Loucy (cell line): ENCODE measurements around the gene AACS.
"Not testable (repeated sequence)": the region's sequence is repeated elsewhere in the genome, so short reads cannot be mapped to it uniquely, and the experiment has no call there.

Experiments
- H2AFZ ChIP-seq: fragments of 200-600 bp; sonication (generic); 2 replicates; pipeline ENCODE4 v1.6.0; 2016; ENCODE audit warnings: antibody characterized with exemption, mild to moderate bottlenecking, low read length, moderate library complexity
- H3F3A ChIP-seq: fragments of 200-600 bp; 2 replicates; pipeline ENCODE4 v1.6.0; 2016; ENCODE audit warnings: antibody characterized with exemption, low read depth, mild to moderate bottlenecking
- H3K27me3 ChIP-seq: fragments of 200-600 bp; sonication (generic); 2 replicates; pipeline ENCODE4 v1.6.1; 2014; ENCODE audit warnings: low read length, mild to moderate bottlenecking; ENCODE audit not compliant: insufficient read depth, poor library complexity, severe bottlenecking
- H3K36me3 ChIP-seq: fragments of 200-600 bp; sonication (generic); 2 replicates; pipeline ENCODE4 v1.6.1; 2016; ENCODE audit warnings: low read length; ENCODE audit not compliant: insufficient read depth
- H3K4me1 ChIP-seq: fragments of 200-600 bp; sonication (generic); 2 replicates; pipeline ENCODE4 v1.5.1; 2014; ENCODE audit warnings: low read length, mild to moderate bottlenecking; ENCODE audit not compliant: insufficient read depth, poor library complexity, severe bottlenecking
- H3K4me2 ChIP-seq: fragments of 200-600 bp; sonication (generic); 2 replicates; pipeline ENCODE4 v1.6.0; 2014; ENCODE audit warnings: antibody characterized with exemption, low read length, low read depth, mild to moderate bottlenecking; ENCODE audit not compliant: poor library complexity, severe bottlenecking
- H3K4me3 ChIP-seq: fragments of 200-600 bp; sonication (generic); 2 replicates; pipeline ENCODE4 v1.5.1; 2014; ENCODE audit warnings: low read length, mild to moderate bottlenecking, mixed read lengths; ENCODE audit not compliant: poor library complexity, severe bottlenecking
- H3K79me2 ChIP-seq: fragments of 200-600 bp; sonication (generic); 2 replicates; pipeline ENCODE4 v1.6.1; 2014; ENCODE audit warnings: low read length; ENCODE audit not compliant: insufficient read depth
- H3K9ac ChIP-seq: fragments of 200-600 bp; sonication (generic); 2 replicates; pipeline ENCODE4 v1.6.0; 2014; ENCODE audit warnings: mild to moderate bottlenecking, low read depth, low read length, moderate library complexity; ENCODE audit not compliant: poor library complexity, severe bottlenecking
- H3K9me2 ChIP-seq: fragments of 200-600 bp; sonication (generic); replicated peaks from 2 replicates; pipeline ENCODE4 v1.6.1; 2016; ENCODE audit warnings: low read depth, low read length, mixed read lengths
- H3K9me3 ChIP-seq: fragments of 200-600 bp; sonication (generic); 2 replicates; pipeline ENCODE4 v1.6.1; 2014; ENCODE audit warnings: mild to moderate bottlenecking, antibody characterized with exemption, low read length, low read depth; ENCODE audit not compliant: insufficient read depth
- H4K20me1 ChIP-seq: fragments of 200-600 bp; sonication (generic); 2 replicates; pipeline ENCODE4 v1.6.0; 2014; ENCODE audit warnings: antibody characterized with exemption, low read length, mild to moderate bottlenecking; ENCODE audit not compliant: insufficient read depth, poor library complexity, severe bottlenecking
- CTCF ChIP-seq: fragments of 200-600 bp; sonication (generic); conservative IDR thresholded peaks from 2 replicates; pipeline ENCODE4 v1.5.1; 2014; ENCODE audit warnings: mild to moderate bottlenecking, antibody characterized with exemption, low read length
- EZH2phosphoT487 ChIP-seq: fragments of 200-600 bp; IDR thresholded peaks from 2 replicates; pipeline ENCODE4 v1.6.1; 2018; ENCODE audit warnings: antibody characterized with exemption, mild to moderate bottlenecking, moderate library complexity, borderline replicate concordance

Gene AACS

GRCh38 chr12:125070661-125071390, 5.6 kb downstream of the AACS start:
- Histone ChIP-seq H4K20me1 (peaks cover 14% of the 10 kb centered on the region), H3K9ac (no peak overlapping the region), H3K4me1 (peaks cover 16% of the 10 kb centered on the region), H3K4me2 (no peak overlapping the region), H3K79me2 (peaks cover 31% of the 10 kb centered on the region), H3K9me2 (no peaks in the 10 kb centered on the region), H3K4me3 (no peak overlapping the region), H2AFZ (no peak overlapping the region), H3F3A (no peaks in the 10 kb centered on the region), H3K36me3 (peaks cover 1% of the 10 kb centered on the region; the same call in 1 of the 2 replicates), H3K9me3 (no peaks in the 10 kb centered on the region), H3K27me3 (no peaks in the 10 kb centered on the region)
- TF ChIP-seq CTCF (no peak), EZH2phosphoT487 (no peak)

GRCh38 chr12:125071456-125071855, 6.2 kb downstream of the AACS start:
- Histone ChIP-seq H3K9me3 (no peaks in the 10 kb centered on the region), H4K20me1 (peaks cover 8% of the 10 kb centered on the region), H3K27me3 (no peaks in the 10 kb centered on the region), H3K79me2 (peaks cover 25% of the 10 kb centered on the region; the same call in 1 of the 2 replicates), H3F3A (no peaks in the 10 kb centered on the region), H3K4me2 (no peak overlapping the region), H2AFZ (no peak overlapping the region), H3K9me2 (no peaks in the 10 kb centered on the region), H3K36me3 (peaks cover 7% of the 10 kb centered on the region; the same call in 1 of the 2 replicates), H3K9ac (no peak overlapping the region), H3K4me1 (peaks cover 10% of the 10 kb centered on the region), H3K4me3 (no peak overlapping the region)
- no peak for TF ChIP-seq CTCF
- TF ChIP-seq EZH2phosphoT487 = no peak

- H3K4me3 ChIP-seq = no peak overlapping the region
- TF ChIP-seq EZH2phosphoT487 (no peak), CTCF (no peak)
- no peaks in the 10 kb centered on the region for H3K9me2 ChIP-seq
- peaks cover 15% of the 10 kb centered on the region; the same call in 1 of the 2 replicates for H3K79me2 ChIP-seq
- peaks cover 15% of the 10 kb centered on the region; the same call in 1 of the 2 replicates for H3K36me3 ChIP-seq
- no peaks in the 10 kb centered on the region for H3K27me3 ChIP-seq
- no peaks in the 10 kb centered on the region for H3F3A ChIP-seq
- H3K9ac ChIP-seq = no peak overlapping the region
- H3K9me3 ChIP-seq = no peaks in the 10 kb centered on the region
- peaks cover 4% of the 10 kb centered on the region for H3K4me1 ChIP-seq
- no peak overlapping the region for H3K4me2 ChIP-seq
- no peak overlapping the region for H2AFZ ChIP-seq
- H4K20me1 ChIP-seq = peaks cover 5% of the 10 kb centered on the region
These were observed 7.3 kb downstream of the AACS start for GRCh38 chr12:125072496-125072895.

- not testable (repeated sequence) for H3K4me2 ChIP-seq, H3K4me1 ChIP-seq, H3K9me2 ChIP-seq, H3F3A ChIP-seq, H2AFZ ChIP-seq, H3K4me3 ChIP-seq, H3K79me2 ChIP-seq, H3K9me3 ChIP-seq, H4K20me1 ChIP-seq, H3K27me3 ChIP-seq, H3K9ac ChIP-seq
- H3K36me3 ChIP-seq = peaks cover 28% of the 10 kb centered on the region; the same call in 1 of the 2 replicates
These were observed 9.1 kb downstream of the AACS start for GRCh38 chr12:125074294-125074693.
